NCI-H446 treated with DMSO at 0.1 percent for 48 hours (cell line): Measurements from ENCODE around the gene TP53BP2.

Experiments
- DNase-seq: peaks from one replicate; lab custom pipeline; 2025; lab: John Stamatoyannopoulos, UW

The TP53BP2 gene

GRCh38 chr1:223794136-223794880 is 51.4 kb downstream of the TP53BP2 start:
- no peak for DNase-seq

GRCh38 chr1:223793716-223794115 is 52.0 kb downstream of the TP53BP2 start:
- no peak for DNase-seq

GRCh38 chr1:223792046-223792445 is 53.7 kb downstream of the TP53BP2 start:
- no peak for DNase-seq

GRCh38 chr1:223788746-223789415 is 56.9 kb downstream of the TP53BP2 start:
- no peak for DNase-seq

GRCh38 chr1:223785808-223786207 is 59.9 kb downstream of the TP53BP2 start:
- DNase-seq, result no peak

- DNase-seq, result no peak
Observed at GRCh38 chr1:223784541-223784940, 61.2 kb downstream of the TP53BP2 start.

GRCh38 chr1:223783676-223784075 is 62.1 kb downstream of the TP53BP2 start:
- no peak for DNase-seq

- no peak for DNase-seq
Observed at GRCh38 chr1:223780949-223781348, 64.8 kb downstream of the TP53BP2 start.

- no peak for DNase-seq
Observed at GRCh38 chr1:223780318-223780717, 65.4 kb downstream of the TP53BP2 start.

- DNase-seq, result no peak
Observed at GRCh38 chr1:223776826-223777454, 68.8 kb downstream of the TP53BP2 start.

GRCh38 chr1:223776075-223776814 is 69.5 kb downstream of the TP53BP2 start:
- DNase-seq, result no peak

- DNase-seq, result no peak
Observed at GRCh38 chr1:223775711-223776074, 70.1 kb downstream of the TP53BP2 start.

GRCh38 chr1:223775054-223775453 is 70.7 kb downstream of the TP53BP2 start:
- DNase-seq, result no peak

GRCh38 chr1:223774134-223774814 is 71.5 kb downstream of the TP53BP2 start:
- DNase-seq, result no peak

GRCh38 chr1:223772771-223773160 is 73.0 kb downstream of the TP53BP2 start:
- DNase-seq, result no peak

- no peak for DNase-seq
Observed at GRCh38 chr1:223771814-223772770, 73.7 kb downstream of the TP53BP2 start.

- DNase-seq, result no peak
Observed at GRCh38 chr1:223771469-223771813, 74.3 kb downstream of the TP53BP2 start.

GRCh38 chr1:223770621-223771315 is 75.0 kb downstream of the TP53BP2 start:
- no peak for DNase-seq

- no peak for DNase-seq
Observed at GRCh38 chr1:223765719-223766340, 79.9 kb downstream of the TP53BP2 start.
